Endodermal cell (in vitro differentiated cells): ENCODE data around the gene SIX6. TPM values are rescaled to one million over a fixed set of nuclear protein-coding genes. Genes with fewer than 3 reads are reported as not detected.

ENCODE experiments used
- DNase-seq: peaks from one replicate; pipeline ENCODE4 v3.0.0-alpha.2; 2017
- H3K27ac ChIP-seq: 2 replicates; pipeline ENCODE4 v1.5.1; 2013; ENCODE audit warnings: mild to moderate bottlenecking, low read depth, low read length, moderate library complexity
- H3K27me3 ChIP-seq: 2 replicates; pipeline ENCODE4 v1.6.1; 2013; ENCODE audit warnings: mild to moderate bottlenecking, low read length, moderate library complexity; ENCODE audit not compliant: insufficient read depth, control insufficient read depth, poor library complexity, severe bottlenecking
- H3K36me3 ChIP-seq: 2 replicates; pipeline ENCODE4 v1.7.0; 2013; ENCODE audit warnings: mild to moderate bottlenecking, low read length, moderate library complexity; ENCODE audit not compliant: control insufficient read depth, insufficient read depth
- H3K4me1 ChIP-seq: one replicate; pipeline ENCODE4 v1.7.0; 2013; ENCODE audit warnings: low read length; ENCODE audit not compliant: control insufficient read depth, insufficient read depth
- H3K4me3 ChIP-seq: 2 replicates; pipeline ENCODE4 v1.5.1; 2013; ENCODE audit warnings: mild to moderate bottlenecking, low read length, moderate library complexity
- H3K9ac ChIP-seq: 2 replicates; pipeline ENCODE4 v1.6.1; 2013; ENCODE audit warnings: mild to moderate bottlenecking, low read length, moderate library complexity; ENCODE audit not compliant: poor library complexity, severe bottlenecking; ENCODE audit errors: extremely low read depth
- H3K9me3 ChIP-seq: 2 replicates; pipeline ENCODE4 v1.6.1; 2013; ENCODE audit warnings: mild to moderate bottlenecking, low read length, moderate library complexity; ENCODE audit not compliant: control insufficient read depth
- H3K27ac Mint-ChIP-seq: 2 replicates; pipeline ENCODE4 v1.8.0; 2020; ENCODE audit warnings: mixed read lengths
- H3K27me3 Mint-ChIP-seq: 2 replicates; pipeline ENCODE4 v1.8.0; 2021; ENCODE audit warnings: mild to moderate bottlenecking, mixed read lengths; ENCODE audit not compliant: insufficient read depth
- H3K36me3 Mint-ChIP-seq: 2 replicates; pipeline ENCODE4 v1.8.0; 2020; ENCODE audit warnings: low read depth, mixed read lengths
- H3K4me1 Mint-ChIP-seq: 2 replicates; pipeline ENCODE4 v1.8.0; 2020; ENCODE audit warnings: mixed read lengths
- H3K4me3 Mint-ChIP-seq: 2 replicates; pipeline ENCODE4 v1.8.0; 2020; ENCODE audit warnings: mild to moderate bottlenecking, moderate library complexity, mixed read lengths
- H3K9me3 Mint-ChIP-seq: 2 replicates; pipeline ENCODE4 v1.8.0; 2020; ENCODE audit warnings: mild to moderate bottlenecking, mixed read lengths
- CTCF ChIP-seq: fragments of 200-600 bp; sonication (generic); conservative IDR thresholded peaks from 2 replicates; pipeline ENCODE4 v1.5.0; 2021; ENCODE audit warnings: antibody characterized with exemption, mild to moderate bottlenecking
- WGBS, 2 experiments: methylation state at CpG; one replicate each; pipeline versions ENCODE4 v1.1.5 to v1.1.7; 2013; ENCODE audit warnings: missing lambda C conversion rate in 2 of 2, mixed read lengths in 1 of 2; ENCODE audit not compliant: insufficient coverage in 1 of 2, insufficient read length in 1 of 2; 5-methylcytosine and 5-hydroxymethylcytosine counted together
- total RNA-seq, 2 donors: library from RNA; stranded (reverse); fragmentation: NEBNext Ultra II Directional in 1 of 2; extraction: Animal tissue kit (Norgen Biotek cat#: 25700) in 1 of 2; gene quantifications; 2 replicates in 1 of 2; 3 replicates in 1 of 2; pipeline ENCODE4 v1.2.1, GENCODE V29; 2021

The SIX6 gene
- total RNA-seq, 2 donors from 2014 or later = not detected

GRCh38 chr14:60561845-60562746 is 53.1 kb downstream of the SIX6 start:
- Mint-ChIP-seq H3K27ac (no peak overlapping the region), H3K36me3 (no peaks in the 10 kb centered on the region), H3K9me3 (no peaks in the 10 kb centered on the region), H3K4me3 (no peak overlapping the region), H3K27me3 (peaks cover 5% of the 10 kb centered on the region), H3K4me1 (no peaks in the 10 kb centered on the region)
- Histone ChIP-seq H3K27ac (no peak overlapping the region), H3K4me1 (no peaks in the 10 kb centered on the region), H3K36me3 (no peaks in the 10 kb centered on the region), H3K9me3 (no peaks in the 10 kb centered on the region), H3K9ac (no peak overlapping the region), H3K27me3 (peaks cover 7% of the 10 kb centered on the region), H3K4me3 (no peak overlapping the region)
- peak; percentile 89 for DNase-seq
- peak; percentile 91 for TF ChIP-seq CTCF
- WGBS, 2 experiments = 17 to 30% methylated on average over 6 to 7 of the region's 7 CpGs

Other genes with a start within 250 kb of the SIX6 start
- gene C14orf39, start 23.1 kb upstream of the SIX6 start, total RNA-seq = 1 to 10 TPM in 1 of 2 donors, under 1 TPM in 1; 0.97 to 1.3 TPM
- gene SIX1, start 140.3 kb downstream of the SIX6 start, total RNA-seq = under 1 TPM in 1 of 2 donors, not detected in 1; 0.13 TPM
- 1 to 10 TPM; 5.6 to 9.8 TPM for gene SIX4, start 215.2 kb downstream of the SIX6 start, total RNA-seq
- gene MNAT1, start 225.6 kb downstream of the SIX6 start, total RNA-seq = 10 to 100 TPM; 36.8 to 42.6 TPM